ENCODE data around the gene GPC6.

The GPC6 gene

DNA sequence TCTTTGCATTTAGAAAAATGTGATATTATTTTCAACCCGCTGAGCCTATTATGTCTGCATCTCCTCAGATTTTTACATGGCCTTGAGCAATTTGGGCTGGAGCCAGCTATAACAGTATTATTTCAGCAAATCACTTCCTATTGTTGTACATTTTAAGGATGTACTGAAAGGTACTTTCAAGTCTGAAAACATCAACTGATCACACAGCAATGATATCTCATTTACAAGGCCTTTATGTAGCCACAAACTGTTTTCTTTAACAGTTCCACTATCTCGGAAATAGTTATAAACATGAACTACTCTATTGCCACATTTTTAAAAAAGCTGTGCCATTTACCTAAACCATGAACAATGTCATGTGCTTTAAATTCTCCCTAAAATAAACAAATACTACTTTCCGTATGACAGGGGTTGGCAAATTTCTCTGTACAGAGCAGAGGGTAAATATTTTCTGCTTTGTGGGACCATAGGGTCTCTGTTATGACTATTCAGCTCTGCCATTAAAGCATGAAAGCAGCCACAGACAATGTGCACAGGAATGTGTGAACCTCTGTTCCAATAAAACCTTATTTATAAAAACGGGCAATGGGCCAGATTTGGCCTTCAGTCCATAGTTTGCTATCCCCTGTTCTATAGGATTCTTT lies 560.4 kb downstream of the GPC6 start:
- no peak for DNase-seq (ENCODE audit: extremely low read depth, low read depth)
- TF ChIP-seq, protein P1, sequence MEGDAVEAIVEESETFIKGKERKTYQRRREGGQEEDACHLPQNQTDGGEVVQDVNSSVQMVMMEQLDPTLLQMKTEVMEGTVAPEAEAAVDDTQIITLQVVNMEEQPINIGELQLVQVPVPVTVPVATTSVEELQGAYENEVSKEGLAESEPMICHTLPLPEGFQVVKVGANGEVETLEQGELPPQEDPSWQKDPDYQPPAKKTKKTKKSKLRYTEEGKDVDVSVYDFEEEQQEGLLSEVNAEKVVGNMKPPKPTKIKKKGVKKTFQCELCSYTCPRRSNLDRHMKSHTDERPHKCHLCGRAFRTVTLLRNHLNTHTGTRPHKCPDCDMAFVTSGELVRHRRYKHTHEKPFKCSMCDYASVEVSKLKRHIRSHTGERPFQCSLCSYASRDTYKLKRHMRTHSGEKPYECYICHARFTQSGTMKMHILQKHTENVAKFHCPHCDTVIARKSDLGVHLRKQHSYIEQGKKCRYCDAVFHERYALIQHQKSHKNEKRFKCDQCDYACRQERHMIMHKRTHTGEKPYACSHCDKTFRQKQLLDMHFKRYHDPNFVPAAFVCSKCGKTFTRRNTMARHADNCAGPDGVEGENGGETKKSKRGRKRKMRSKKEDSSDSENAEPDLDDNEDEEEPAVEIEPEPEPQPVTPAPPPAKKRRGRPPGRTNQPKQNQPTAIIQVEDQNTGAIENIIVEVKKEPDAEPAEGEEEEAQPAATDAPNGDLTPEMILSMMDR (IDR thresholded peaks at IDR 0.05; ENCODE audit: low read depth, low read length) = no peak

DNA sequence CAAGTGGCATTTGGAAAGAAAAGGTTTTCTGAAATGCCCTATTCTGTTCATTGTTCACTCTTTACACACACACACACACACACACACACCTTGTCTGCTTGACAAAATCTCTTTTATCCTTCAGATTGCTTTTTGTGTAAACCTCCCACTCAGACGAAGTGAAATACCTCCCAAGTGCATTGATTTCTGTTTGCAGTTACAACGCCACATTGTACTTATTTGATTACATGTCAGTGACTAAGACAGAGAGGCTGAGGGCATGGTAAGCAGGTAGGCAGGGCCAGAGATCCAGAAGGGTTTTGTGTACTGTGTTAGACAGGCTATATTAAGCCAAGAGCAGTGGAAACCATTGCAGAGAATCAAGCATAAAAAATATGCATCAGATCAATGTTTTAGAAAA lies 561.8 kb downstream of the GPC6 start:
- TF ChIP-seq, protein P1 (IDR thresholded peaks at IDR 0.05; ENCODE audit: low read depth, low read length) = no peak
- DNase-seq (ENCODE audit: extremely low read depth, low read depth) = no peak

DNA sequence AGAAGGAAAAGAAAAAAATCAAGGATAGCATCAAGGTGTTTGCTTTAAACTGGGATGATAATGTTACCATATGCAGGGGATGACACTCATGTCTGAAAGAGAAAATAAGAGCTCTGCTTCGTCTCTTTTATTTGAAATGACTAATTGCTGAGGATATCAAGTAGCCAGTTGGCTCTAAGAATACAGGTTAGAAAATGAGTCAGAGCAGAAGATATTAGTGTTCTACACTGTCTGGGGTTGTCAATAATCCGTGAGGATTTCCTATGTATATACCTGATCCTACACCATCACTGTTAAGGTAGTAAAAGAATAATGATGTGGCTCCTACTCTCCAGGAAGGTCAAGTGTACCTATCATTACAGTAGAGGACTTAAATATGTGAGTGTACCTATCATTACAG lies 562.5 kb downstream of the GPC6 start:
- TF ChIP-seq, protein P1 (IDR thresholded peaks at IDR 0.05; ENCODE audit: low read depth, low read length) = no peak
- no peak for DNase-seq (ENCODE audit: extremely low read depth, low read depth)

DNA sequence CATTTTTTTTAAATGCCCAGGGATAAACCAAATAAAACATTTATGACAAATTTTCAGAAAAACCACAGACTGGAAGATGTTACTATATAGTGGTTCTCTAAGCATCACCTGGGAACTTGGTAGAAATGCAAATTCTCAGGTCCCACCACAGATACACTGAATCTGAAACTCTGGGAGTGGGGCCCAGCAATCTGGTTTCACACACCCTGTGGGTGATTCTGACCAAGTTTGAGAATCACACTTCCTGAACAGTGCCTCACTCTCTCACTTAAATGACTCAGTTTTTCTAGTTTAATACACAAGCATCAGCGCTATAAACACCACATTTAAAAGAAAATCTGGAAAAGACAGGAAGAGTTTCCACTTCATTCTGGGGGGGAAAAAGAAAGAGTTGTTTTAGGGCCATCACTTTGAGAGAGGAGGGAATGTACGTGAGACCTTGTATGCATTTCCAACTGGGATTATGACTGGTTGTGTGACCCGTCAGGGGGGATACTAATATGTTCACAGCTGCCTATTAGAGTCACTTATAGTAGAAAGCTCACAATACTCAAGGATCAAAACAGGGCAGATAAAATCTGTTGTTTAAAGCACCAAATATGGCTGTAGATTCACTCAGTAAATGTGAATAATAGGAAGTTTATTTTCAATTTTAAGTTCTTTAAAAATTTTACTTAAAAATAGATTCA lies 567.7 kb downstream of the GPC6 start:
- TF ChIP-seq, protein P1 (IDR thresholded peaks at IDR 0.05; ENCODE audit: low read depth, low read length) = no peak

DNA sequence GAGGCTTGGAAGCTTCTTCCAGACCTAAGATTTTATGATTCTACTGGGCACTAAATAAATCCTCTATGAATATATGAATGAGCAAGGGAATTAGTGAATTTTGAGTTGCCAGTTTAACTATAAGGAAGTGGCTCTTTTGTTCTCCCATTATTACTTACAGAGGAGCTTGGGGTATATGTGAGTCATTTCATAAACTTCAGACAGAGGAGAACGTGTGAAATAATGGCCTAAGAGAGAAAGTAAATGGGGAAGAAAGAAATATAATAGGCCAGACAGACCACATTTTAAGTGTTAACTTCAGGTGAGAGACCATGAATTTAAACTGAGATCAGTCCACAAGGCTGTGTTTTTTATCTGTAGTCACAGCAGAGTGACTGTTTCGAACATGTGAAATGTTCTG lies 570.9 kb downstream of the GPC6 start:
- TF ChIP-seq, protein P1 (IDR thresholded peaks at IDR 0.05; ENCODE audit: low read depth, low read length) = no peak
- no peak for DNase-seq (ENCODE audit: extremely low read depth, low read depth)

More for the DNA sequence above, 567.7 kb downstream of the GPC6 start:
- no peak for DNase-seq (ENCODE audit: extremely low read depth, low read depth)

DNA sequence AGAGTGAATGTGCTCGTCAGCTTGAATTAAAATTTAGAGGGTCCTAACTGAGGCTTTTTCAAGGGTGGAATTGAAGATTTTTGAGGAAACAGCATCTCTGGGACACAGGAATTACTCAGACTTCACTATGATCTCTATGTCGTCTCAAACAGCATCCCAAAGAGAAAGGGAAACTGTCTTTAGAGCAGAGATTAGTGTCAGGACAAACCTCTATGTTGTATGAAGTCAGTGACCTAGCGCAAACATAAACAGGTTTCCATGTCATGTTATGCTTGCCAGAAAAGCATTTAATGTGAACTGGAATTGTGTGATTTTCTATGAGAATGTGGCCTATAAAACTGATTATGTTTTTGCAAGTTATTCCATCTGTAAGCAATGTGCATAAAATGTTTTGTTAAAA lies 573.7 kb downstream of the GPC6 start:
- no peak for DNase-seq (ENCODE audit: extremely low read depth, low read depth)
- TF ChIP-seq, protein P1 (IDR thresholded peaks at IDR 0.05; ENCODE audit: low read depth, low read length) = no peak

DNA sequence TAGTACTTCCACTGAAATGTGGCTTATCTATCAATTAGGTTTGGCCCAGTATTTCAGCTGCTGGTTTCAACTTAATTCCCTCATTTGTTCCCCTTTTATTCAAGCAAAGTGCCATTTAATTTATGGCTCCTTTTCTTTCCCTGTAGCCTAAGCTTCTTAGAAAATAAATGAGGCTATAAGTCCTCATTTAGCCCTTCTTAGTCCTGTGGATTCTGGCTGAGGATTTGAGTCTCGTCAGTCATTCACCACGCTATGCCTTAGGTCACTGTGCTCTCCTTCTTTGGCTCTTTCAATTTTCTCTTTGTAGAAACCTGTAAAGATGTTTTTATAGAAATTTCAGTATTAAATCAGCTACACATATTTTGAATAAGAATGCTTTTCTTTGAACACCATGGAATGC lies 579.1 kb downstream of the GPC6 start:
- DNase-seq (ENCODE audit: extremely low read depth, low read depth) = no peak
- TF ChIP-seq, protein P1 (IDR thresholded peaks at IDR 0.05; ENCODE audit: low read depth, low read length) = no peak

All from AG09319 (cell line).